ENCODE measurements around the gene MAP2K4. TPM values are rescaled to one million over a fixed set of nuclear protein-coding genes. Genes with fewer than 3 reads are reported as not detected.
A peak's percentile ranks its signal among the peaks of the same experiment; 100 is the strongest.

MAP2K4 gene
- polyA plus RNA-seq, 2 of the 4 experiments (the other 2 are of a cell fraction): 28.9 to 47.7 TPM

DNA sequence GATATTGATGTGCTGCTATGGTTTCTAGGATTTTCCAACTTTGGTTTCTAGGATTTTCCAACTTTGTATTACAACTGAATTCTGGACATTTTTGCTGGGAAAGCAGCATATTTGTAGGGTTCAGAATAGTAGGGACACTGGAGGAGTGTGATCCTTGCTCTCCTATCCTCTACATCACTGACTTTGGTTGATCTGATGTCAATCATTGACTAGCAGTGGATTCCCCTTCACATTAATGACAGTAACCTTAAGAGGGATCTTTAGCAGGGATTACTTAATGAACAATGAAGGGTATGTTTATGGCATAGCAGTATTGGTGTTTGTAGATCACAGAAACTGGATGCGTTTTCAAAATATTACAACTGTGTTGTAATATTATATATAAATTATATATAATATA, 67.4 kb downstream of the MAP2K4 start:
- ATAC-seq: no peak
- no peak for TF ChIP-seq ZC3H11A (IDR thresholded peaks at IDR 0.05)
- TF ChIP-seq, protein P1, sequence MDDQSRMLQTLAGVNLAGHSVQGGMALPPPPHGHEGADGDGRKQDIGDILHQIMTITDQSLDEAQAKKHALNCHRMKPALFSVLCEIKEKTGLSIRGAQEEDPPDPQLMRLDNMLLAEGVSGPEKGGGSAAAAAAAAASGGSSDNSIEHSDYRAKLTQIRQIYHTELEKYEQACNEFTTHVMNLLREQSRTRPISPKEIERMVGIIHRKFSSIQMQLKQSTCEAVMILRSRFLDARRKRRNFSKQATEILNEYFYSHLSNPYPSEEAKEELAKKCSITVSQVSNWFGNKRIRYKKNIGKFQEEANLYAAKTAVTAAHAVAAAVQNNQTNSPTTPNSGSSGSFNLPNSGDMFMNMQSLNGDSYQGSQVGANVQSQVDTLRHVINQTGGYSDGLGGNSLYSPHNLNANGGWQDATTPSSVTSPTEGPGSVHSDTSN (IDR thresholded peaks at IDR 0.05): no peak
- no peak for TF ChIP-seq TFCP2L1 (CRISPR knock-in tag; IDR thresholded peaks at IDR 0.05)
- no peak for TF ChIP-seq MYC (IDR thresholded peaks at IDR 0.05; ENCODE audit: borderline replicate concordance, low read length)
- TF ChIP-seq EHMT2 (IDR thresholded peaks at IDR 0.05; ENCODE audit: low read depth): no peak
- no peak for TF ChIP-seq CHD2 (IDR thresholded peaks at IDR 0.05; ENCODE audit: low read length, partially characterized antibody)
- TF ChIP-seq, protein P2, sequence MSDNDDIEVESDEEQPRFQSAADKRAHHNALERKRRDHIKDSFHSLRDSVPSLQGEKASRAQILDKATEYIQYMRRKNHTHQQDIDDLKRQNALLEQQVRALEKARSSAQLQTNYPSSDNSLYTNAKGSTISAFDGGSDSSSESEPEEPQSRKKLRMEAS (IDR thresholded peaks at IDR 0.05): no peak
- no peak for TF ChIP-seq NR3C1 (IDR thresholded peaks at IDR 0.05)
- peaks cover 13% of the 10 kb centered on the region for H3K4me1 ChIP-seq
- no peak for DNase-seq (ENCODE audit: low read depth in 1 of 2, low spot score in 1 of 2)
- ChIA-PET POLR2A (no interaction called here), CTCF (no interaction called here)
- H3K4me2 ChIP-seq: no peak overlapping the region
- no peaks in the 10 kb centered on the region for H3K9me3 ChIP-seq
- no peak for FAIRE-seq
- H3K4me3 ChIP-seq: no peak overlapping the region
- 83% methylated on average over 1 of the region's 1 CpG for WGBS (ENCODE audit: missing lambda C conversion rate)
- H3K27ac ChIP-seq: no peak overlapping the region

DNA sequence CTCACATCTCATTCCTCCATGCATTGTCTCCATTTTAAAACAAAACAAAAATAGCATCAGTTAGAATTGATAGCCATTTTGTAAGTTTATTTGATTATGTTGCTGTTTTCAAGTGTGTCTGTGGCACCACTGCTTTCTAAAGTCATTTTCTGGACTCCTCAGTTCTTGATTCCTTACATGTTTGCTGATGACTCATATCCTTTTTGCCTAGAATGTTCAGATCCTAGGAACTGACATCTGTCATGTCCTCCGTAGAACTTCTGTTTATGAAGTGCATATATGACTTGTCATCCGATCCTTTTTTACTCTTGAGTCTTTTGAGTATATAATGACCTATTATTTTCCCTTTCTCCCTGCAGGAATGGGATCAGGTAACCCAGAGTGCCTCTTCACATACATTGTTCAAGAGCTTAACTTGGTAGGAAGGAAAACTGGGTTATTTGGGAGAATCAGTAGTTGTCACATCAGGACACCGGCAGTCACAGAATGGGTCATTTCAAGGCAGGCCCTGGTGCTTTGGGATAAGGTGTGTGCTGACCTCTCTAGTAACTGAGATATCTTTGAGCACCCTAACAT, 69.2 kb downstream of the MAP2K4 start:
- peak; percentile 53; the same call in 1 of the 2 replicates for TF ChIP-seq FOSL2 (IDR thresholded peaks at IDR 0.05)
- TF ChIP-seq FOSL2 (CRISPR knock-in tag; IDR thresholded peaks at IDR 0.05): peak; percentile 79
- no peak for TF ChIP-seq JUN (IDR thresholded peaks at IDR 0.05)
- WGBS (ENCODE audit: missing lambda C conversion rate): 59% methylated on average over 3 of the region's 3 CpGs
- POLR2A ChIA-PET: interaction anchor here (0.9 kb wide), 1 partner anchor 93 kb away, joined by 3 read pairs; the partner anchor contains the start of gene ZNF18
- Histone ChIP-seq H3K4me3 (no peak overlapping the region), H3K4me2 (peak overlapping the region; percentile 35), H3K27ac (no peak overlapping the region), H3K9me3 (no peaks in the 10 kb centered on the region), H3K4me1 (peaks cover 18% of the 10 kb centered on the region)
- DNase-seq (ENCODE audit: low read depth in 1 of 2, low spot score in 1 of 2) (peak; percentile 12 to 20), FAIRE-seq (peak; percentile 96), ATAC-seq (peak; percentile 61 to 66; a peak in 3 of 6 replicates)
- CTCF ChIA-PET: no interaction called here

DNA sequence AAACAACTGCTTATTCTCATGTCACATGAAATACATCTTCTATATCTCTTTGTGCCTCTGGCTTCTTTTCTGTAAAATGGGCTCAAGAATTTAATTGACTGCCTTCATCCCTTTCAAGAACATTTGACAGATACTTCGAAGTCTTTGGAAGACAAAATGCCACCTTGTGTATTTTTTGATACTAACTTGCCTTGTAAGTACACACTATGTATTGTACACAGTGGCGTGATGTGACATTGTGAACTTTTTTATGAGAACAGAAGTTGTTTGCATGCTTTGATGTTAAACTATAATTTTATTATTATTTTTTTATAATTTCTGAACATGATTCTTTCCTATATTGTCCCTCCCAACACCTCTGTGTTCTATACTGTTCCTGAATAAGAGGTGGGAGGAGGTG, 73.7 kb downstream of the MAP2K4 start:
- H3K27ac ChIP-seq: no peak overlapping the region
- H3K4me2 ChIP-seq: no peak overlapping the region
- ATAC-seq (no peak), FAIRE-seq (no peak), DNase-seq (ENCODE audit: low read depth in 1 of 2, low spot score in 1 of 2) (no peak)
- ChIA-PET CTCF (interaction anchor here (1.1 kb wide), 1 partner anchor 223 kb away, joined by 3 read pairs; no protein-coding TSS in a partner anchor), POLR2A (no interaction called here)
- H3K9me3 ChIP-seq: no peaks in the 10 kb centered on the region
- TF ChIP-seq HOXB5 (CRISPR knock-in tag; IDR thresholded peaks at IDR 0.05) (no peak), EHF (CRISPR knock-in tag; IDR thresholded peaks at IDR 0.05) (no peak), FOSL2 (IDR thresholded peaks at IDR 0.05) (no peak), FOSL2 (CRISPR knock-in tag; IDR thresholded peaks at IDR 0.05) (no peak), RNF2 (IDR thresholded peaks at IDR 0.05; ENCODE audit: borderline replicate concordance, low read depth) (no peak), POLR2A (IDR thresholded peaks at IDR 0.05; ENCODE audit: low read length) (no peak), RFX5 (IDR thresholded peaks at IDR 0.05) (no peak), CBX8 (IDR thresholded peaks at IDR 0.05) (no peak), ZNF302 (CRISPR knock-in tag; IDR thresholded peaks at IDR 0.05) (no peak)
- WGBS (ENCODE audit: missing lambda C conversion rate): 95% methylated on average over 2 of the region's 2 CpGs
- no peak overlapping the region for H3K4me3 ChIP-seq
- H3K4me1 ChIP-seq: peaks cover 14% of the 10 kb centered on the region

DNA sequence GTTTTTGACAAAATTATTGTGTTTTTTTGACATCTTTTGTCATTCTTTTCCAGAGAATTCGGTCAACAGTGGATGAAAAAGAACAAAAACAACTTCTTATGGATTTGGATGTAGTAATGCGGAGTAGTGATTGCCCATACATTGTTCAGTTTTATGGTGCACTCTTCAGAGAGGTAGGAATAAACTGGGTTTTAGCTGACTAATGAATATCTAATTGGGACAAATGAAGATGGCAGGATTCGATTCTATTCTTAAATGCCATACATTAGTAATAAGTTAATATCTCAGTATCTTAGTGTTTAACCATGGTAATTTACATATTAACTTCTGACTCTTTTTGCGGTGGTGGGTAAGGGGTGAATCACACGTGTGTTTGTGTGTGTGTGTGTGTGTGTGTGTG, 74.8 kb downstream of the MAP2K4 start:
- 90% methylated on average over 5 of the region's 5 CpGs for WGBS (ENCODE audit: missing lambda C conversion rate)
- no peak for ATAC-seq
- H3K4me3 ChIP-seq: no peak overlapping the region
- TF ChIP-seq FOXS1 (CRISPR knock-in tag; IDR thresholded peaks at IDR 0.05) (no peak), CBX2 (IDR thresholded peaks at IDR 0.05; ENCODE audit: borderline replicate concordance, low read depth) (no peak), MAFK (IDR thresholded peaks at IDR 0.05; ENCODE audit: partially characterized antibody) (peak; percentile 84)
- CTCF ChIA-PET: no interaction called here
- H3K4me2 ChIP-seq: no peak overlapping the region
- peaks cover 5% of the 10 kb centered on the region; the same call in 1 of the 3 replicates for H3K4me1 ChIP-seq
- H3K9me3 ChIP-seq: no peaks in the 10 kb centered on the region
- H3K27ac ChIP-seq: no peak overlapping the region
- POLR2A ChIA-PET: no interaction called here
- DNase-seq (ENCODE audit: low read depth in 1 of 2, low spot score in 1 of 2): no peak
- FAIRE-seq: no peak

Data from A549 (cell line).